HG03432 (cell line): ENCODE data around the gene IDI1.
"Not testable (repeated sequence)": the region's sequence is repeated elsewhere in the genome, so short reads cannot be mapped to it uniquely, and the experiment has no call there.

Experiments used
- ATAC-seq: cut with Tn5 transposase; IDR thresholded peaks from one replicate; pipeline ENCODE4 v1.9.1; 2021; ENCODE audit warnings: mild to moderate bottlenecking, moderate library complexity; ENCODE audit not compliant: unreplicated experiment

Gene IDI1

DNA sequence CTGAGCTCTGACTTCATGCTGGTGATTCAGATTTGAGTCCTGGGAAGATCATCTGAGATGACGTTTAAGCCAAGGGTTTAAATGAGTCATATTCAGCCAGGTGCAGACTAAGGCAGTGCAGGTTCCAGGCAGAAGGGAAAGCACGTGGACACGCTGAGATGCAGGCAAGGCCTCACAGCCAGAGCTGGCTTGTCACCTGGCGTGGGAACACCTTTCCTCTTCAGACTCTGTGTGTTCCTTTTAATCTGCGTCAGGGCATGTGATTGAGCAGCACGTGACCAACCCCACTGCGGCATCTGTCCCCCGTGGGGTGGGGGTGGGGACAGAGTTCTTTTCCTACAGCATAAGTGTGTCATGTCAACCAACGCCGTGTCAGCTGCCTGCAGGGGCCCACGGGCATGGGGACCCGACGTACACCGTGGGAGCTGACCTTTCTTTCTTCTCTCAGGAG lies 12.6 kb downstream of the IDI1 start:
- no peak for ATAC-seq

- no peak for ATAC-seq
Observed at GRCh38 chr10:1035201-1035600, 13.7 kb downstream of the IDI1 start.

DNA sequence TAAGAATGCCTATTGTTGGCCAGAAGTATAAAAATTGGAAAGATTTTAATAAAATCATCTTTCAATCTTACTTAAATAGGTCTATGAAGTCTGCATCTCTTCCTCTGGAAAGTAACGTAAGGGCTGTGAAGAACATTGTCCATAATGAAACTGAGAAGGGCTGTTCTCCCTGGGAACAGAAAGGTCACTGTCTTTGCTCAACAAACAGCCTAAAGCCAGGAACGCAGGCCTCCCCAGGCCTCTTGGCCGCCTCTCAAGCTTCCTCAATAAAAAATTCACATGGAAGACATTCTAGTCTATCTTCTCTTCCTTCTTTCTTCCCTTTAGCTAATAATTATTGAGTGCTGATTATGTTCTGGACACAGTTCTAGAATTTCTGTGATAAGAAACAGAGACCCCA lies 14.2 kb downstream of the IDI1 start:
- no peak for ATAC-seq

GRCh38 chr10:1033601-1034000 lies 15.3 kb downstream of the IDI1 start:
- no peak for ATAC-seq

GRCh38 chr10:1029838-1030237 lies 19.1 kb downstream of the IDI1 start:
- no peak for ATAC-seq

GRCh38 chr10:1026578-1026977 lies 22.3 kb downstream of the IDI1 start:
- no peak for ATAC-seq

GRCh38 chr10:1025683-1026082 lies 23.2 kb downstream of the IDI1 start, which contains the start of gene IDI2:
TSS of gene IDI2 (minus strand) at chr10:1025859. CDS start at chr10:1024723, 1,136 bp downstream.
- no peak for ATAC-seq

- no peak for ATAC-seq
Observed at GRCh38 chr10:1024103-1024502, 24.8 kb downstream of the IDI1 start.

DNA sequence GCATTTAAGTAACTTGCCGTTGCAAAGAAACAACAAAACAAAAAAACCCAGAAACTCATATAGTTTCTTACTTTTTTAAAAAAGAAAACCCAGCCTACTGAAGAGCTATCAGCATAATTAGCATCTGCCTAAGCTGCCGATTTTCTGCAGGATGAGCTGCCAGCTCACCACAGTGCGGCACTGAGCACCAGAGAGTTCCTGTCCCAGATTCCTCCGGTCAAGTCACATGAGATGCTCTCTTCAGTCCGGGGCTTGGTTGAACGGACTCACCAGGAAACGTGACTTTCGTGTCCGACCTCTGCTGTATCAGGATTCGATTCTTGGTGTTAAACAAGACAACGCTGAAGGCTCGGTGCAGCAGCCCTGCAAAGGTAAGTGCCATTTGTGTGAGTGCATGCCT lies 26.5 kb downstream of the IDI1 start:
- ATAC-seq, result no peak

DNA sequence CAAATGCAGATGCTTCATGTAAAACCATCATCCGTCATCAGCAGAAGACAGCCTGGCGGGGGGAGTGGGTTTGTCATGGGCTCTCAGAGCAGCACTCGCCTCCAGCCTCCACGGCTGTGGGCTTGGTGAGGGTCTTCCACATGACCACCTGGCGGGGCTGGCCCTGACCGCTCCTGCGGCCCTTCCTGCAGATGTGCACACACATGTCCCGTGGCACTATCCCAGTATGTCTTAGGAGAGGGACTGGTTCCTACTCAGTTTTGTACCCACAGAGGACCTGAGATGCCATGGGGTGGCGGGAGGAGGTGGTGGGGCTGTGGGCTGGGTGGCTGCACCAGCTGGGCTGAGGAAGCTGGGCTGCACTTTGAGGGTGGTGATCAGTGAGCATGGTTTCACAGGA lies 28.0 kb downstream of the IDI1 start:
- no peak for ATAC-seq

DNA sequence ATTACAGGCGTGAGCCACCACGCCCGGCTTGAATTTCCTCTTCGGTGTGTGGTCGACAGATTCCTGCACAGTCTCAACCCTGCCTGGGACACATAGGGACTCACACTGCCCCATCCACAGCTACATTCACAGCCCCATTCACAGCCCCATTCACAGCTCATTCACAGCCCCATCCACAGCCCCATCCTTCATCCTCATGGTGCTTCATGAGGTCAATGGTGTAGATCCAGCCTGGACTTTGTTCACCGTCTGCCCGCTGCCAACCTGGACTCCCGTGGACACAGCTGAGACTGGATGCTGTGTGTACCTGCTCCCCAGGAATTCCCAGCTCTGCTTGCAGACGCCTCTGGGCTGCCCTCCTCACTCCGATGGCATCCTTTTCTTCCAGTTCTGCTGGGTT lies 28.5 kb downstream of the IDI1 start:
- no peak for ATAC-seq

DNA sequence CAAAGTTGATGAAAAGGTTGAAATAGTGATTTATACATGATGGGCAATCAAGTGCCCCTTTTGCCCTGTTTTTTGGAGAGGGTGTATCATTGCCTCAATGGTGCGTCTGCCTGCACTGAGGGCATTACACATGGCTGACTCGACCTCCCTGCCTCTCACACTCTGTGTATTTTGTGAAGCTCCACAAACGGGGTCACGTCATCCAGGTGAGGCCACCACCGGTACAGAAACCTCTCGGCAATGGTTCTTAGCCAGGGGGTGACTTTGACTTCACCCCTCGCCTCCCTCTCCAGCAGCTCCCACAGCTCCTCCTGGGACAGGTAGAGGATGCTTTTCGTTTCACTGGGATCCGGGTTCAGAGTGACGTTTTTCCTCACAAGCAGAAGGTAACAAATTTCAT lies 29.6 kb downstream of the IDI1 start:
- no peak for ATAC-seq

GRCh38 chr10:1015688-1016087 lies 33.2 kb downstream of the IDI1 start:
- ATAC-seq, result no peak

GRCh38 chr10:1011696-1012095 lies 37.2 kb downstream of the IDI1 start:
- no peak for ATAC-seq

GRCh38 chr10:1010703-1011102 lies 38.2 kb downstream of the IDI1 start:
- no peak for ATAC-seq

- ATAC-seq, result not testable (repeated sequence)
Observed at GRCh38 chr10:1009947-1010346, 39.0 kb downstream of the IDI1 start.

GRCh38 chr10:1009071-1009494 lies 39.8 kb downstream of the IDI1 start:
- no peak for ATAC-seq

DNA sequence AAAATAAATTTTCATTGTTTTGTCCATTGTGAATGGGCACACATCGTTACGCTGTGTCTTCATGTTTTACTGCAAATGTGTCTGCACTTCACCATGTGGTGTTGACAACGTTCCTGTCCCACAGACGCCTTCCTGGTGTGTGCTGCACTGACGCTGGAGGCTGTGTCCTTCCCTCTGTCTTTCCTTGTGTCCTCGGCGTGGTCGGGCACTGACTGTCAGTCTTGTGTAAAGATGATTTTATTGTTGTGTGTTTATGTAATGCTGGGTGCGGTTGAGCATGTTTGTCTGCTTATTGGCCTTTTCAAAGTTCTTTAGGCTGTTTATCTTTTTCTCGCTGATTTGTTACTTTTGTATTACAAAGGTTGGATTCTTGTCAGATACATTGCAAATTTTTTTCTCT lies 41.3 kb downstream of the IDI1 start:
- no peak for ATAC-seq

DNA sequence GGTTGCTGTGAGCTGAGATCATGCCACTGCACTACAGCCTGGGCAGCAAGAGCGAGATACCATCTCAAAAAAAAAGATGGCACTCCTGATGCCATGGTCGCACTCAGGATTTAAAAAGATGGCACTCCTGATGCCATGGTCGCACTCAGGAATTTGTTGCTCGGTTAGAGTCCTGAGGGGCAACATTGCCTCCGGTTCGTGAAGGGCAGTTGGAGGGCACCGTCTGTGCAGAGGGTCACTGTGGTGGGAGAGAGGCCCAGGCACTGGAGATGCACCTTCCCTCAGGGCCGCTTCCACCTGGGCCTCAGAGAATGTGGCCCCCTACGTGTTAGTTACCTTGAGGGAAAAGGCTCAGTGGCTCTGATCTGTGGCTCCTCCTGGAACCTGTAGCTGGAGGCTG lies 42.3 kb downstream of the IDI1 start:
- ATAC-seq, result no peak

GRCh38 chr10:1003884-1004670 lies 44.8 kb downstream of the IDI1 start:
- ATAC-seq, result no peak

- no peak for ATAC-seq
Observed at GRCh38 chr10:1002425-1003006, 46.4 kb downstream of the IDI1 start.

GRCh38 chr10:997266-998022 lies 51.5 kb downstream of the IDI1 start:
- no peak for ATAC-seq
